HepG2 (cell line): ENCODE data around the gene GOLGA7B. TPM values are rescaled to one million over a fixed set of nuclear protein-coding genes. Genes with fewer than 3 reads are reported as not detected.
A peak's percentile ranks its signal among the peaks of the same experiment; 100 is the strongest.

Source experiments
- CENPT ChIP-seq: sonication (generic); formaldehyde crosslinking; IDR thresholded peaks from 2 replicates; pipeline ENCODE4 v1.8.0; 2022; ENCODE audit warnings: low read depth, mild to moderate bottlenecking, moderate library complexity, missing genetic modification reagents
- ELK4 ChIP-seq: sonication (generic); formaldehyde crosslinking; IDR thresholded peaks from 2 replicates; pipeline ENCODE4 v1.9.0; 2021; ENCODE audit warnings: missing genetic modification reagents, borderline replicate concordance
- FOXA1 ChIP-seq, 2 experiments: fragments of 450-650 bp in 1 of 2; sonication (generic) in 1 of 2; formaldehyde crosslinking in 1 of 2; IDR thresholded peaks; 2 replicates each; pipeline versions ENCODE4 v1.4.0 to v1.6.1; 2016 to 2020; ENCODE audit warnings: missing genetic modification reagents in 1 of 2
- JUNB ChIP-seq: sonication (generic); formaldehyde crosslinking; IDR thresholded peaks from 2 replicates; pipeline ENCODE4 v1.8.0; 2022; ENCODE audit warnings: missing genetic modification reagents, mild to moderate bottlenecking, borderline replicate concordance
- MTA3 ChIP-seq: sonication (generic); formaldehyde crosslinking; IDR thresholded peaks from 2 replicates; pipeline ENCODE4 v1.4.0; 2020; ENCODE audit warnings: missing genetic modification reagents
- MXD4 ChIP-seq: IDR thresholded peaks from 2 replicates; pipeline ENCODE4 v1.6.1; 2016; ENCODE audit warnings: mild to moderate bottlenecking, missing biosample characterization, missing genetic modification reagents
- MYC ChIP-seq: sonication (generic); formaldehyde crosslinking; IDR thresholded peaks from 2 replicates; pipeline ENCODE4 v1.9.0; 2021; ENCODE audit warnings: missing genetic modification reagents, borderline replicate concordance
- NONO ChIP-seq, 2 experiments: fragments of 450-650 bp in 1 of 2; sonication (generic) in 1 of 2; formaldehyde crosslinking in 1 of 2; IDR thresholded peaks in 1 of 2; conservative IDR thresholded peaks in 1 of 2; 2 replicates each; pipeline versions ENCODE4 v1.6.1 to v1.8.0; 2017 to 2022; ENCODE audit warnings: mild to moderate bottlenecking in 1 of 2, missing genetic modification reagents in 1 of 2, moderate library complexity in 1 of 2
- RELA ChIP-seq: sonication (generic); formaldehyde crosslinking; IDR thresholded peaks from 2 replicates; pipeline ENCODE4 v1.4.0; 2020; ENCODE audit warnings: missing genetic modification reagents
- TBP ChIP-seq: sonication (generic); formaldehyde crosslinking; IDR thresholded peaks from 2 replicates; pipeline ENCODE4 v1.5.0; 2020; ENCODE audit warnings: missing genetic modification reagents
- TBX3 ChIP-seq: fragments of 450-650 bp; IDR thresholded peaks from 2 replicates; pipeline ENCODE4 v1.6.1; 2017; ENCODE audit warnings: antibody characterized with exemption, mild to moderate bottlenecking, inconsistent platforms, borderline replicate concordance
- ZFAT ChIP-seq: sonication (generic); formaldehyde crosslinking; conservative IDR thresholded peaks from 2 replicates; pipeline ENCODE4 v1.8.1; 2023; ENCODE audit warnings: missing genetic modification reagents, inconsistent platforms
- ZFYVE20 ChIP-seq: sonication (generic); formaldehyde crosslinking; IDR thresholded peaks from 2 replicates; pipeline ENCODE4 v1.8.0; 2023; ENCODE audit warnings: low read depth, mild to moderate bottlenecking, moderate library complexity, missing genetic modification reagents, borderline replicate concordance
- ZNF17 ChIP-seq: sonication (generic); formaldehyde crosslinking; IDR thresholded peaks from 2 replicates; pipeline ENCODE4 v1.5.0; 2020; ENCODE audit warnings: mild to moderate bottlenecking, missing genetic modification reagents
- ZNF329 ChIP-seq: sonication (generic); formaldehyde crosslinking; IDR thresholded peaks from 2 replicates; pipeline ENCODE4 v1.9.0; 2021; ENCODE audit warnings: low read depth, mild to moderate bottlenecking, missing genetic modification reagents
- ZNF451 ChIP-seq: sonication (generic); formaldehyde crosslinking; IDR thresholded peaks from 2 replicates; pipeline ENCODE4 v1.5.0; 2020; ENCODE audit warnings: mild to moderate bottlenecking, missing genetic modification reagents
- ZNF564 ChIP-seq: sonication (generic); formaldehyde crosslinking; IDR thresholded peaks from 2 replicates; pipeline ENCODE4 v1.8.1; 2023; ENCODE audit warnings: mild to moderate bottlenecking, missing genetic modification reagents
- ZNF710 ChIP-seq: sonication (generic); formaldehyde crosslinking; IDR thresholded peaks from 2 replicates; pipeline ENCODE4 v1.5.0; 2020; ENCODE audit warnings: mild to moderate bottlenecking, missing genetic modification reagents, borderline replicate concordance
- polyA plus RNA-seq, 8 experiments: library from polyadenylated mRNA; depleted of rRNA in 3 of 8; stranded (reverse) in 7 of 8; unstranded in 1 of 8; fragments of >200 nt; fragmentation: Illumina TruSeq in 4 of 8; extraction: Trizol in 4 of 8; gene quantifications; 2 replicates each; pipeline versions ENCODE4 v1.2.1 to v1.2.3, GENCODE V29; 2011 to 2016; ENCODE audit warnings: low read depth in 4 of 8, missing spikeins in 1 of 8, mixed read lengths in 1 of 8; ENCODE audit not compliant: insufficient read depth in 1 of 8
- total RNA-seq, 5 experiments: library from RNA; depleted of rRNA; stranded (reverse); fragments of >200 nt; fragmentation: Illumina TruSeq; extraction: Trizol; gene quantifications; 2 replicates each; pipeline ENCODE4 v1.2.3, GENCODE V29; 2016; ENCODE audit warnings: low read depth in 1 of 5
- TF ChIP-seq, protein P1 (sequence below): sonication (generic); formaldehyde crosslinking; IDR thresholded peaks from 2 replicates; pipeline ENCODE4 v1.5.0; 2020; ENCODE audit warnings: missing genetic modification reagents

The GOLGA7B gene
- total and polyA plus RNA-seq, 2 of the 13 experiments (the other 11 are each of a cell fraction or from before 2014, with no cell fraction given): not detected

DNA sequence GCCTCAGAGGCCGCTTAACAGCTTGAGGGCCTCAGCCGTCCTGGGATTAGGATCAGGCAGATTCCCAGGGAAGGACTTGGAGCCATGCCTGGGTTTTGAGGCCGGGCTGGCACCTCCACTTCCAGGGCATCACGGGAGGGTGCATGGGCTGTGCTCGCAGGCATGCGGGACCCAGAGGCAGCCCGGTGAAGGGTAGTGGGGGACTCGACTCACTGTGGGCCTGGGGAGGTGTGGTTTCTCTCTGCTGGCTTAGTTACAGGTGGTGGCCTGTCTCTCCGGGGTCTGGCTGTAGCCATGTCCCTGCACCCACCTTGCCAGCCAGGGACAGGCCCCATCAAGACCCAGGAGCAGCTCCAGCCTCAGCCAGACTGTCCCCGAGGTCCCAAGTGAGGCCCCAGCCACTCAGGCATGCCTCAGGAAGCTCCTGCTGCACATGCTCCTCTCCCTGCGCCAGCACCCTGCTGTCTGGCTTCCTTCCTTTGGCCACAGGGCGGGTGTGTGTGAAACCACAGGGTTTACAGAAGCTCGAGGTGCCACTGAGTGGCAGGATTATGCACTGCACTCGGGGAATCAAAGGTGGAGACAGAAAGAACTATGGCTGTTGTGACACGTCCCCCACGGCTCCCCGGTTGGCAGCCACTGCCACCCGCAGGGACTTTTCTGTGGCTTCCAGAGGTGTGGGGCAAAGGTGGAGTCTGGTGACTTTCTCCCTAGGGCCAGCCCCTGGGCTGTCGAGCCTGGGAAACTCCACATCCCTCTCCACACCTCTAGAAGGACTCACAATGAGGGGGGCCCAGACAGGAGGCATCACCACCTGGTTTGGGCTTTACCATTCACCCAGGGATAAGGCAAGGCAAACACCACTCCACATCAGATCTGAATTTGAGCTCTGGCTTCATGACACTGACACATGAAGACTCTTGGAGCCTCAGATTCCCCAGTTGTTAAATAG, 19.7 kb downstream of the GOLGA7B start (continued):
- TF ChIP-seq CENPT (no peak), ZFYVE20 (CRISPR knock-in tag) (no peak), ZNF710 (CRISPR knock-in tag) (peak; percentile 35; the same call in 1 of the 2 replicates), JUNB (CRISPR knock-in tag) (no peak), ZFAT (CRISPR knock-in tag) (no peak), MTA3 (CRISPR knock-in tag) (no peak), FOXA1 (IDR thresholded peaks at IDR 0.05) (no peak), FOXA1 (CRISPR knock-in tag; IDR thresholded peaks at IDR 0.05) (peak; percentile 28; the same call in 1 of the 2 replicates), RELA (CRISPR knock-in tag) (no peak), ZNF451 (CRISPR knock-in tag) (0 out of 2 replicates have a peak, but pooled peaks have one; percentile 63), TBX3 (no peak), ZNF17 (CRISPR knock-in tag) (no peak), TBP (CRISPR knock-in tag) (no peak), MYC (CRISPR knock-in tag) (peak; percentile 68; the same call in 1 of the 2 replicates), ELK4 (CRISPR knock-in tag) (no peak), ZNF564 (CRISPR knock-in tag) (no peak), MXD4 (CRISPR knock-in tag) (peak; percentile 66; the same call in 1 of the 2 replicates), NONO (IDR thresholded peaks at IDR 0.05) (no peak), NONO (CRISPR knock-in tag; conservative IDR thresholded peaks at IDR 0.05) (no peak), ZNF329 (CRISPR knock-in tag) (no peak)
- TF ChIP-seq, protein P1, sequence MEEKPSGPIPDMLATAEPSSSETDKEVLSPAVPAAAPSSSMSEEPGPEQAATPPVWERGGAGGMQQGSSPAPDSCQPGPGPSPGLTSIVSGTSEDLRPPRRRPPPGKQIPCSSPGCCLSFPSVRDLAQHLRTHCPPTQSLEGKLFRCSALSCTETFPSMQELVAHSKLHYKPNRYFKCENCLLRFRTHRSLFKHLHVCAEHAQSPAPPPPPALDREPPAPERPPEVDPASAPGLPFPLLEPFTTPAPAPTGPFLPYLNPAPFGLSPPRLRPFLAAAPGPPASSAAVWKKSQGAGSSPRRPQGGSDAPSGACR (CRISPR knock-in tag): no peak
